HPDE6-E6E7 (cell line): ENCODE results near the gene LAMB1.
A peak's percentile ranks its signal among the peaks of the same experiment; 100 is the strongest.
"Not testable (repeated sequence)": the region's sequence is repeated elsewhere in the genome, so short reads cannot be mapped to it uniquely, and the experiment has no call there.

Experiments
- DNase-seq: peaks from one replicate; pipeline ENCODE4 v3.0.0; 2011; ENCODE audit warnings: missing footprints; ENCODE audit errors: extremely low spot score

The LAMB1 gene

DNA sequence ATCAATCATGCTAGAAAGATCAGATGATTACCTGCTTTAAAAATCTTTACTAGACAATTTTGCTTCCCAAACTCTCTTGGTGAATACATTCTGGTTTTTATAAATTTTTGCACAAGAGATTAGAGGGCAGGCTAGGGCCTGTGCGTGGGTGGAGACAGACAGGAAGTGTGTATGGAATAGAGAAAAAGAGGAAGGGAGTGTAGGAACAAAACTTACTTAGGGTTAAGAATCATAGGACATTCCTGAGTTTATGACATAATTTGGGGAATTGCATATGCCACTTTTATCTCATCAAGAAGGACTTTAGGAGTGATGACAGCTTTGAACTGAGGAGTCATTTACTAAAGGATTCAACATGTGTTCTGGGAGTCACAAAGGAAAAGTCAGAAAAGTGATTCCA lies 31.3 kb downstream of the LAMB1 start:
- no peak for DNase-seq

DNA sequence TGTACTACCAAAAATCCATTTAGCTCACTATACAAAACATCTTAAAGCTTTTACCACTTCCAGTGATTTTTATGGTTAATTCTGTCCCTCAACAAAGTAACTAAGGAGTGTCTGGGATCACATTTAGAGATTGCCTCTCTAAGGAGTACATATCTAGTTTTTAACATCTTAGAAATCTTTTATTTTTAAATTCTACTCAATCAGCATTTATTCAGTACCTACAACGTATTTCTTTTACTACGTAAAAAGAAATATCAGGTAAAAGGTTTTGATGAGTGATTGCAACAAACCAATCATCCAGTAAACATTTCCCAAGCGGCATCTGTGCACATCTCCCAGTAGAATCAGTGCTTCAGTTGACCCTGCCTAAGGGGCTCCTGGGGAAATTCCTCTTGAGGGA lies 31.9 kb downstream of the LAMB1 start:
- no peak for DNase-seq

DNA sequence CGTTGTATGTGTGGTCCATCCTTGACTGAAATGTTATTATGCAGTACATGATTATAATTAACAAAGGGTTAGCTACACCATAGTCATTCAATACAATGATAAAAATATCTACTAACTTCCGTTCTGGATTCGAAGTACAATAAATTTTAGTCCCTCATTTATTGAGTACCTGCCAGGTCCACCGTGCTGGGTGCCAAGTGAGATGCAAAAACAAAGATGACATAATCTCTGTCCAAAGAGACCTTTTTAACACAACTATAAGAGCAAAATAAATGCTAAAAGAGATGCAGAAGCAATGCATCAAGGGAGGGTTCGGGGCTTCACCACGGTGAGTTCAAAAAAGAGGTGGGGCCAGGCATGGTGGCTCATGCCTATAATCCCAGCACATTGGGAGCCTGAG lies 33.1 kb downstream of the LAMB1 start:
- DNase-seq, result no peak

DNA sequence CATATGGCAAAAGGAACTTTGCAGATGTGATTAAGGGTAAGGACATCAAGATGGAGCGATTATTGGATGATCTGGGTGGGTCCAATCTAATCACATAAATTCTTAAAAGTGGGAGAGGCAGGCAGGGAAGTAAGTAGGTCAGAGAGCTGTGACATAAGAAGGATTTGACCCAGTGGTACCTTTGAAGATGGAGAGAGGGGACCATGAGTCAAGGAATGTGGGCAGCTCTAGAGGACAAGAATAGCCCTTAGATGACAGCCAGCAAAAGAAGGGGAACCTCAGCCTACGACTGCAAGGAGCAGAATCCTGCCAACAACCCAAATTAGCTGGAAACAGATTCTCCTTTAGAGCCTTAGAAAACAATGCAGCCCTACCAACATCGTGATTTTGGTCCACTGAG lies 34.5 kb downstream of the LAMB1 start:
- no peak for DNase-seq

DNA sequence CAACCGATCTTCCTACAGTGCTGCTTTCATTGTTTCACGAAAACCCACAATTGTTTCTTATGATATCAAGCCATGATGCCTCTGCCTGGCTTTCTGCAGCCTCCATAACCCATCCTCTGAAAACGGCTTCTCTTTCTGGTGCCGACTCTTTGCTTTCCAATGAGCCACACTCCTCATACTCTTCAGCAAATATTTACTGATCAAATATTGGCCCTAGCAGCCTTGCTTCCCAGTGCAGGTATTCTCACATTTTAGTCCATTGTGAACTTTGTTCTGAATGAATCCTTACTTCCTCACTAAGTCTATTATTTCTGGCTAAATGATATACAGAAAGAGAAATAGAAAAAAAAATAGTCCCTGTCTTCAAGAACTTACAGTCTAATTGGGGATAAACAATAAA lies 35.5 kb downstream of the LAMB1 start:
- no peak for DNase-seq

DNA sequence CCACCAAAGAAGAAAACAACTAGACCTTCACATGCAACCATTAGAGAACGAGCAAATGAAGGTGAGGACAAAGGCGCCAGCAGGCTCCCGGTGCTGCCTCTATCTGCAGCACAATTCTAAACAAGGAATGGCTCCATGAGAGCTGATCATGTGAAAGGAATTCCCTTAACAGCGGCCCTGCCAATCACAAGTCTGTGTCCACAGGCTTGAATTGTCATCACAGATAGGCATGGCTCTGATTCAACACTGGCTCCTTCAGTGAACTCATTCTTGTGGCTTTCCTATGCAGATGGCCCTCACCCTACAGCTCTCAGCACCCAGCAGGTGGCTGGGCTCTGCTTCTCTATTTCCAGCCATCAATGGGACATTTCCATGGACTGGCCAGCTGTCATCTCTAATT lies 36.2 kb downstream of the LAMB1 start:
- peak; percentile 40 for DNase-seq

DNA sequence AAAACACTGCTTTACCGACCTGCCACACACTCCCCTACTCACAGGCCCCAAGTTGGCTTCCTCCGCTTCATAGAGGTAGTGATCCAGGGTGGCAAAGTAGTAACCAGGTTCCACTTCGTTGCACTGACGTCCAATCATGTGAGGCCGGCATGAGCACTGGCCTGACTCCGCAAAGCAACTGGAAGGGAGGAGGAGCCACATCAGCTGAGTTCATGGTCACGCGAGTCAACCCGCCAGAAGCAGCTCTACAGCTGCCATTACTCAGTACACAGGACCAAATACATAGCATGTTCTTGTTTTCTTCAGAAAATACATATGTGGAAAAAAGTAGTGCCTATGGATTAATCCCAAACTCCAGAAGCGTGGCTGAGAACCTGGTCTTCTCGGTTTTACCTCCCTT lies 38.5 kb downstream of the LAMB1 start:
- no peak for DNase-seq

DNA sequence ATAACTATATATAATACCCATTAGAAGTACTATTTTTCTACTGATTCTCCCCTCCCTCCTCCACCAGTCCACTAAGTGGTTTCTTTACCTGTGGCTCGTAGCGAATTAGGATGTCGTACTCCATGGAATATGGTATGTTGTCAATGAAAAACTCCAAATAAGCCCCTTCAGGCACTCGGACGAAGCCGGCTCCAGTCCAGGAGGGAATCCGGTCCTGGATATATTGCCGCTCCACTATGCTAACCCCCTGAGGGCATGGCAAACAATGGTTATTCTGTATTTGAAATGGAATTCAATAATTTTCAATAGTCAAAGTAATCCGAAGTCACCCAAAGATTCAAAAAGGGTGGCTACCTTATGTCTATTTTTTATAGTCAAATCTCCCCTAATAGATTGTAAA lies 40.1 kb downstream of the LAMB1 start:
- DNase-seq, result no peak

DNA sequence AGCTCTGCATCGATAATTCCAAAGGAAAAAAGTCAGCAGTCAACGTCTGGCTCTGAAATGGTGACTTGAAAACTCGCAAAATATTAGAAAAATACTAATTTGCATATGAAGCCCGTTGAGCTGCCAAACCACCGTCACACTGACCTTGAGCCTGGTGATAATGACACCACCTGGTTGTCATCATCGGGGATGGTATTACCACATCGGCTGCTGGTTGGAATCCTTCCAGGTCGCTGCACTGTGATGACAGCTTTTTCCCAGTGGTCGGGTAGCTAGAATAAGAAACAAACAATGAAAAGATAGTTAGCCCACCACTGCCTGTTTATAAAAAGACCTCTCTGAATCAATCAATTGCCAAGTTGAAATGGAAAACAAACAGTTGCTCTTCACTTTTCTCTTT lies 41.6 kb downstream of the LAMB1 start:
- DNase-seq, result no peak

DNA sequence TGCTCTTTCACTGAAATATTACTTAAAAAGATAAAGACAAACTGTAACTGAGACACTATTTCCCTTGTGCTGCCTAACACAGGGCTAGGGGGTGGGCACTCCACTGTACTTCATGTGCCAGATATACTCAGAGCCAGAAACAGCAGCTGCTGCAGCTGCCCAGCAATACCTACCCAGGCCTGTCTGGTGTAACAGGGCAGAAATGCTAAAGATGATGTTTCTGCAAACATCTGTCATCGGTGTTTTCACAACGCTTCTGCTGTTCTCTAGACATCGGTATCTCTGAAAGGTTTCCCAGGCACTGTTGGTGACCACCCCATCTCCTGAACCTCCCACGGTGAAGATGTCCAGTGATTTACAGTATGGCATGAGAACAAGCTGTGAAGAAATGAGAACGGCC lies 42.7 kb downstream of the LAMB1 start:
- DNase-seq, result no peak

DNA sequence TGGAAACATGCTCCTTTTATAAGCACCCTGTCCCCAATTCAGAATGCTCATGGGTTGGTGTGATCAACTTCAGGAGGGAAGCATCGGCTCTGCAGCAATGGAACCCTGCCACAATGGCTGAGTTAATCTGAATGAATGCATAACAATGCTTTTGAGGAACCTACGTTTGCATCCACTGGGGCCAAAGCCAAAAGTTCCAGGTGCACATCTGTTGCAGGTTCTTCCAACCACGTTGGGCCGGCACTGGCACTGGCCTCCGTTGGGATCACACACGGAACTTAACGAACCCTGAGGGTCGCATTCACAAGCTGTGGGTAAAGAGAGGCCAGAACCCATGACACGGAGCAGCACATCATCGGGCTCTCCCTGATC lies 43.4 kb downstream of the LAMB1 start:
- DNase-seq, result no peak

DNA sequence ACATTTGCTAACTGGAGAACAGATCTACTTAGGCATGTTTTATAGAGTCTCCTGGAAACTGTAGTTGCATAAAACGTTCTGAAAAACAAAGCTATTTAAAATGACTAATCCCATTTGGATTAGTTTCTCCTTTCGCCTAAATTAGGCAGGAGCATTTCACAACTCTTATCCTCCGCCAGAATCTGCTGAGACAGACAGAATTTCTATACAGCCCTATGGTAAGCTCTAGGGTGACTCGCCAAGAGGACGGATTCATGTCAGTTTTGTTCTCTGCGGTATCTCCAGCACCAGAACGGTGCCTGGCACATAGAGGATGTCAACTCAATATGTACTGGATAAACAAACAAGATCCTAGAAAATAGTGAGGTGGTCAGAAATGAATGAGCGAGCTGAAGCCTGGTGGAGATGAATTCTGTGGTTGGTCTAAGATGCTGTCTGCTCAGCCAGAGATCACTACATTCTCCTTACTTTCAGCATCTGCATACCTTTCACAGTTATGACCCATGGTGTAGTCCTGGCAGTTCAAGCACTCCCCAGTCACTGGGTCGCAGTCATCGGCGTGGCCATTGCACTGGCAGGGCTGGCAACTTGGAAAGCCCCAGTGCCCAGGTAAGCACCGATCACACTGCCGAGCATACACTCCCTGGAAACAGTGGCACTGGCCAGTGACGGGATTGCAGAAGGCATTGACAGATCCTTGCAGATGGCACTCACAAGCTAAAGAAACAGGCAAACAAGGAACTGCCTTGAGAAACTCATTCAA lies 44.0 kb downstream of the LAMB1 start:
- no peak for DNase-seq

DNA sequence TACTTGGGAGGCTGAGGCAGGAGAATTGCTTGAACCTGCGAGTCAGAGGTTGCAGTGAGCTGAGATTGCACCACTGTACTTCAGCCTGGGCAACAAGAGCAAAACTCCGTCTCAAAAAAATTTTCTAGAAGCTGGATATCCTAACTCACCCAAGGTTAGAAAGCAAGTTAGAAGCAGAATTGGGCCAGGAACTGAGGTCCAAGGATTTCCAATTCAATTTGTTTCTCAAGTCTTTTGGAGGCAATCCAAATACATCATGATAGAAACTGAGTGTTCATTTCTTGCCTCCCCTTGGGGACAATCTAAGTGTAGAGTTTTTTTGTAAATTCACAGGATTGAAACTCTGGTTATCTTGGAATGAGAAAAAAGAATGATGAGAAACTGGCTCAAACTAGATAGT lies 45.5 kb downstream of the LAMB1 start:
- no peak for DNase-seq

DNA sequence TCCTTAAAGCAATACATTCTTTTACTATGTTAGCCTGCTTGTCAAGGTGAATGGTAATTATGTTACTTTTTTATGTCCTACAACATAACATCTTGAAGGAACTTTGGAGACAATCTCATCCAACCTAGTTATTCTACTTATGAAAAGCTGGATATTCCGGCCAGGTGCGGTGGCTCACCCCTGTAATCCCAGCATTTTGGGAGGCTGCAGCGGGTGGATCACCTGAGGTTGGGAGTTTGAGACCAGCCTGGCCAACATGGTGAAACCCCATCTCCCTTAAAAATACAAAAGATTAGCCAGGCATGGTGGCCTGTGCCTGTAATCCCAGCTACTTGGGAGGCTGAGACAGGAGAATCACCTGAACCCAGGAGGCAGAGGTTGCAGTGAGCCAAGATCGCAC lies 46.0 kb downstream of the LAMB1 start:
- not testable (repeated sequence) for DNase-seq

DNA sequence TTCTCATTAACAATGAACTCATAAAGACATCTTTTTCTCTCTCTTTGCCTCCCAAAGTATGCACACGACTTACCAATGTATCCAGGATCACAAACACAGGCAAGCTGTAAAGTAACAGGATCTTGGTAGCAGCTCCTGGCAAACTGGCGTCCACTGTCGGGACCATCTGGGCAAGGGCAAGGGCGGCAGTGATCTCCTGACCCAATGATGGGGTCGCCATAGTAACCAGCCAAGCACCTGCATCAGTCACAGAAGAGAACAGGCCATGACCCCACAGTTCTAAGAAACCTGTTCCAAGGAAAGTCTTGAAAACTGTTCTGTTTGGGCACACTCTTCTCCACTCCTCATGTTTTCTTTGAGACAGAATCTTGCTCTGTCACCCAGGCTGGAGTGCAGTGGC lies 47.6 kb downstream of the LAMB1 start:
- DNase-seq, result no peak

DNA sequence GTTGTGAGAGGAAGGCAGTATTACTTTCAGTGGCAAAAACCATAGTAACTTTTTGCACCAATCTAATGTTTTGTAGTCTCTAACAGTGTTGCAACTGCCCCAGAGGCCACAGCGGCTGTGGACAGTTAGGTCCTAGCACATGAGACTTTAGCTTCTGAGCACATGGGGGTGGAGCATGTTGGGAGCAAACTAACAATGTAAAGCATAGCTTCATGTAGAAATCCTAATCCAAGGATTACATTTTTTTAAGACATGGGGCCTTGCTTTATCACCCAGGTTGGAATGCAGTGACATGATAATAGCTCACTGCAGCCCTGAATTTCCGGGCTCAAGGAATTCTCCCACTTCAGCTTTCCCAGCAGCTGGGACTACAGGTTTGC lies 49.0 kb downstream of the LAMB1 start:
- DNase-seq, result no peak

DNA sequence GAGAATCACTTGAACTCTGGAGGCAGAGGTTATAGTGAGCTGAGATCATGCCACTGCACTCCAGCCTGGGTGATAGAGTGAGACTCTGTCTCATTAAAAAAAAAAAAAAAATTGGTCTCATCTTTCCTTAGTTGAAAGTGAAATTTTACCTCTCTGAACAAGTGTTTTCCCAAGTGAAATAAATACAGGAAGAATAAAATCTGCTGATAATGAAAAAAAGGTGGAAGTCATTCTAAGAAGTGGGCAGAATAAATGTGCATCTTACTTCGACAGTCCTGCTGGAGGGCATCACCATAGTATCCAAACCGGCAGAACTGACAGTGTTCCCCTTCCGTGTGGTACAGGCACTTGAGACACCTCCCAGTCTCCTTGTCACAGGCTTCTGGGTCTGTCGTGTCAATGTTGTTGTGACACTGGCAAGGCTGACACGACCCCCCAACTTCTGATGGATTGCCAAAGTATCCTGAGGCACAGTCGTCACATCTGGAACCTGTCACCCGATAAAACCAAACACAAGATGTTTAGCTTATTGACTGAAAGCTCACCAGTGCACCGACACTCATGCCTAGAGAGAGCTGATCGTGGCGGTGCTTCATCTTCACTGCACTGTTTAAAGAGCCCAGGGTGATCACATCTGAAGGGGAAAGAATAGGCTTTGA lies 49.6 kb downstream of the LAMB1 start:
- DNase-seq, result no peak

DNA sequence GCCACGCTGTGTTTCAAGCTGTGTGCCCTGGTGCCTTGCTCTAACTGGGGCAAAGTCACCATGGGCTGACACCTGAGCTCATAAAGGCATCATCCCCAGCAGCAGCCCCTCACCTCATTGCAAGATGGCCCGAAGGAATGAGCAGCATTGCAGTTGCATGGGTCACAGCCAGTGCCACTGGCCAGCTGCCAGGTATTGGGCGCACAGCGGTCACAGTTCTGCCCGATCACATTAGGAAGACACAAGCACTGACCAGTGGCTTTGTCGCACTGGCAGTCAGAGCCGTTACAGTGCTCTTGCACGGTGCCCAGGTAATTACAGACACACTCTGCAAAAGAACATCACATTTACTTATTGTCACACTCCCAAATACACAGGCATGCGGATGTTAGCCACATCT lies 51.1 kb downstream of the LAMB1 start:
- no peak for DNase-seq

DNA sequence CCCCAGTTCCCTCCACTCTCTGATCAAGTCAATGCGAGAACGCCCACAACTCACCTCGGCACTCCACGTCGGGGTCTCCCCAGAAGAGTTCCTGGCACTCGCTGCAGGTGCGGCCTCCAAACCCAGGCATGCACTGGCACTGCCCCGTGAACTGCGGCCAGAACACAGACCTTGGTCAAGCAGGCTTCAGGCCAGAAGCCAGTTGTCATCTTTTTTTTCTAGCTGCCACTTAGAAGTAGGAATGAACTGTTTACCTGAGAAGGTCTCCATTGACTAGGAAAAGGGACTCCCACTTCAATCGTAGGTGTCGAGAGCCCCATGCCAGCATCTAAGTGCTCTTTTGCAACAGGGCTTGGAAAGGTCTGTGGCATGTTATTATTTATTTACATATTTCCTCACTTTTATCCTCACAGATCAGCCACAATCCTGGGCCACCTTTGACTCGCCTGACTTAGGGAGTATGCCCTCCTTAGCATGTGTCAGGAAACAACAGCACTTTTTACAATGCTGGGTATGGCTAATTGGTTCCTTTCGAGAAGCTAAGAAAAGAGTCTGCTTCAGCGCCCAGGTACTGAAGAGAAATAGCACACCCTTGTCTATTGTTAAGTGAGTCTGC lies 51.7 kb downstream of the LAMB1 start:
- no peak for DNase-seq

DNA sequence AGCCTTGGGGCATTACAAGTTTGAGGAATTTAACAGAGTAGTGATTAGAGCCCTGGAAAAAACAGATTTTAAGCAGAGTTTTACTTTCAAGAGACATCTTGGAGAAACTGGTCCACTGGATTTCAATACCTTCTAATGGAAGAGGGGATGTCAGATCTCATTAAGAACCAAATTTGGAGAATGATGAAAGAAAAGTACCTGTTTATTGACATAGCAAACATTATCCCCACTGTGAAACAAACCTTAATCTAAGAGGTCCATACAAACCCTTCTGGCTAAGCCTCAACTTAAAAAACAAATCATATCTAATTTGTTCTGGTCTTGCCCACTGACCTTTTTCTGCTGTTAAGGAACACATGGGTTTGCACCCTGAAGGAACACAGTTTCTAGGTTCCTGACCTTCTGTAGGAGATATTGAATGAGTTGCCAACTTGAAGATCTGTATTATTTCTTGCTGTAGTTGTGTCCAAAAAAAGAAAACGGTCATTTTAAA lies 53.5 kb downstream of the LAMB1 start:
- DNase-seq, result no peak

DNA sequence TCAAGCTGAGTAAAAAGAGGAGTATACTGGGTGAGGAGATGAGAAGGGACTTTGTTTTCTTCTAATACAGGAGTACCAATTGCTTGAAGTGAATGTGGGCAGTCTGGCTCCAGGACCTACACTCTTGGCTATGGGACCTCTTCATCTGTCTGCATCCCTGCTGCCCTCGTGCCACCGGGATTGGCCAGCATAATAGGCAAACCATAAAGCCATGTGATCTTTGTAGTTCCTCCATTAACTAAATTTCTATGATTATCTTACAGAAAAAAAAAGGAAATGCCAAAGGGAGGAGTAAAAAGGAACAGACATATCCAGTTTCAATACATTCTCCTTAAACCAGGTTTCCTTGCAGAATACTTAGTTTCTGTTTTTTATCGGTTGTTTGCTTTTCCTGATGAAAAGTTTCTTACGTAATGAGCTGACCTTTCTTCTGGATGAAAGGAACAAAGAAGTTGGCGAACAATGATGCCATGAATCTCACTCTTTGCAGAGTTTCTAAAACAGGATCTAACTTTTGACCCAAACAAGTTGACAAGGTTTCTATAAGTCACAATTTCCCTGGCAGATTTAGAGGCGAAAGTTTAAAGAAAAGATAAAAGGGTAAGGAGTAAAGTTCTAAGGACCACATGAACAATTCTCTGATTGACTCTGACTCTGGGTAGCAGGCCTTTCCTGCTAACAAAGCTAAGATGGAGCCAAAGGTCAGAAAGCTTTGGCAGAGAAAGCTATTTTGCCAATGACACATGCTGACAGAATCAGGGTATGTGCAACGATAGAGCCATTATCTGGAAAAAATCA lies 54.1 kb downstream of the LAMB1 start:
- peak; percentile 74 for DNase-seq

DNA sequence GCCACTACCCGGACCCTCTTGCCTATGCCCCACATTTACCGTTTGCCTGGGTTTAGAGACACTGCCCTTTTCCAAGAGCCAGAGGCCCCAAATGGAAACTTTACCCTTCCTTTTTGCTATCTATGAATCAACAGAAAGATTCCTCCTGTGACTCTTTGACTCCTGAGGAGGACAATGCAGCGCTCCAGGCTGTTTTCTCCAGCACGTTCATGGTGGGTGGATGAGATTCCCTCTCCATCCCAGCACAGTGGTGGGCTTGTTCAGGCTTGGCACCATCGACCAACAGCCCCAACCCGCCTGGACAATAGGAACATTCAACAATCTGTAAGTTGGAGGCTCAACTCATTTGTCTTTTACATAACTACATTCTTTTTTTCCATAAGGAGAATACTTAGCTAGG lies 56.1 kb downstream of the LAMB1 start:
- DNase-seq, result no peak
